GM12873 (cell line): ENCODE results near the gene DLX2.

Source experiments
- CTCF ChIP-seq: IDR thresholded peaks from 2 replicates; pipeline ENCODE4 v1.5.1; 2012; ENCODE audit warnings: low read depth, mild to moderate bottlenecking, moderate library complexity, low read length, control low read depth; ENCODE audit not compliant: insufficient read depth; ENCODE audit errors: missing control alignments

DLX2 gene

DNA sequence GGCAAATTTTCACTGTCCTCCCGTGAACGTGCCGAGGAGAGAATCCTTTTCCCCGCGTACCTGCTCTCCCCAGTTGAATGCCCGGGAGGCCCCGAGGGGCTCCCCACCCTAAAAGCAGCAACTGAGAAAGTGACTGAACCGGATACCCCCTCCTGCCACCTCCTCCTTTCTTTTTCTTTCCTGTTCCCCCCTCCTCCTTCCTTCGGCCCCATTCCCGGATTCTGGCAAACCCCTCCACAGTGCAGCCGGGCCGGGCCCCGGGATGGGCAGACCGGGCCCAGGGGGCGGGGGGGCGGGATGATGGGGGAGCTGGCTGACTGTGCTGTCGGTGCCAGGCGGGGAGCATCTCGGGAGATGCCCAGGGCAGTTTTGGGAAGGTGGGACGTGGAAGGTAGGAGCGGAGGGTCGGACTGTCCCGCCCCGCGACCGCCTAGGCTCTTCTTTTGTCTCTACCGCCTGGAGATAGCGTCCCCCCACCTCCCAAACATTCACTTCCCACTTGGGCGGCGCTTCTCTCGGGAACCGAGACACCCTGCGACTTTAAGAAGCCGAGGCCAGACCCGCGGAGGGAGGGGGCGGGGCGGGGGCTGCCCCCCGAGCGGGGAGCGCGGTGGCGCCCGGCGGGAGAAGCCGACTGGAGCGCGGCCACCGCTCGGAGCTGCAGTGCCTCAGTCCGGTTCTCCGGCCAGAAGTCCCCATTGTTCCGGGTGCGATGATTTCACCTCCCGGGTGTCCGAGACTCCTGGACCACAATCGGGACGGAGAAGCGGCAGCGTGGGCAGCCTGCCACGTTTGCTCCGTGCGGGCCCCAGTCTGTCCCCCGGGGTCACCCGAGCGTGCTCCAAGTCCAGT is 8.2 kb downstream of the DLX2 start:
- TF ChIP-seq CTCF, result no peak

DNA sequence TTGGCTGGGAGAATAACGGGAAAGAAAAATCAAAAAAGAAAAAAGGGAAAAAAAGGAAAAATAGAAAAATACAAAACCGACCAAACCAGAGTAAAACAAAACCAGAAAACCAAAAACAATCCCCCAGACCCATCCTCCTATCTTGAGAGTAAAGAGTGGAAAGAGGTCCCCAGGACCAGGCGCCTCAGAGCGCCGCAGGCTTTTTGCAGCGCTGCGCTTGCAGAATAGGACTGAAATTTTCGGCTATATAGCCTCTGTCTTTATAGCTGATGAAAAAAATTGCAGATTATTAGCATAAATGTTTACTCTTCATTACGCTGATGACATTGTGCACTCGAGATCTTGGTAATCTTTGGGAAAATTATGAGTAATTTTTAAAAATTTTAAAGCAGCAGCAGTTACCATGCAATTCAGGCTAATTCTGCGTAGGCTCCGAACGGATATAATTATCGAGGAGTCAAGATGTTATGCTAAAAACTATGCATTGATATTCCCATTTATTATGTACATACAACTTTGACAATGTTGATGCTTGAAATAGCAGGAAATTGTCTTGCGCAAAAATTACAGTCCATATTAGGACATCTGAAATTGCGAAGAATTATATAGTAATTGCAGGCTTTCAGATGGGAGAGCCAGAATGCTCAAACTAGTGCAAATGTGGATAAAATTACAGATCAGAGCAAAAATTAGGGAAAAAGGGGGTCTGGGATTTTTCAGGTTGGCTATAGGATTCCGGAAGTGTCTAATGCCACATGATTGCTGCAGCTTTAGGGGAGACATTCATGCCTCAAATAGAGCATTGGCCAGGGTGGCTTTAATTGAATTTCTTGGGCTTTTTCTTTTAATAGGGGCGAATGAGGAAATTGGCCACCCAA is 9.0 kb downstream of the DLX2 start:
- TF ChIP-seq CTCF, result no peak

- TF ChIP-seq CTCF, result no peak
These were observed 9.8 kb downstream of the DLX2 start for GRCh38 chr2:172092716-172093415.

DNA sequence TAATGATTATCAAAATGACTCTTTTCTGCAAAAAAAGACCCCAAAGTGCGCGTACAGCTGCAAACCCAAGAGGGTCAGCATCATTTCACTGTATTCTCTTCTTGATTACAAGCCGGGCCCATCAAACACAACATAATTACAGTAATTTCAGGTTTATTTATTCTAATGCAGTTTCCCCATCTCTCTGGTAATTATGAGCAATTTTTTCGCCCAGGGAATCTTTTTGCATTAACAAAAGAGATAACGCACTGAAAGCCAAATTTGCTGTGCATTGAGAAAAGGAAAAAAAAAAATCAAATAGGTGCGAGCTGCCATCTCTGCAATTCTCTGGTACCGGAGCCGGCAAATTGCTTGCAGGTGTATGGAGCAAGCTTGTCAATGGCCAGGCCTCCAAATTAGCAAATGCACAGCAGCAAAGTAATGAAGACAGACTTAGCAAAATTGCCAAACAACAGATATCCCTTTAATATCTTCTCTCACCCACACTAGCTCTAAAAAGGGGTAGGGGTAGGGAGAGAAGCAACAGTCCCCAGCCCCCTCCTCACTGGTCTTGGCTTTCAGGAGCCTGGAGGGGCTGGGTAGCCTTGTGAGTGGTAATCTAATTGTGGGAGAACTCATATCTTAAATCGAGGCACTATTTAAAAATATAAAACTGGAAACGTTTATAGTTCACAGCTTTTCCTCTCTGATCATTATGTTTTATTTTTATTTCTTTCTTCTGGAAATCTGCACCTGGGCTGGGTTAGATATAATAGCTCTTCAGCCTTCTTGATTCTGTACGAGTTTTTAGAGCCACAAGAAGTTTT is 10.7 kb downstream of the DLX2 start:
- no peak for TF ChIP-seq CTCF

DNA sequence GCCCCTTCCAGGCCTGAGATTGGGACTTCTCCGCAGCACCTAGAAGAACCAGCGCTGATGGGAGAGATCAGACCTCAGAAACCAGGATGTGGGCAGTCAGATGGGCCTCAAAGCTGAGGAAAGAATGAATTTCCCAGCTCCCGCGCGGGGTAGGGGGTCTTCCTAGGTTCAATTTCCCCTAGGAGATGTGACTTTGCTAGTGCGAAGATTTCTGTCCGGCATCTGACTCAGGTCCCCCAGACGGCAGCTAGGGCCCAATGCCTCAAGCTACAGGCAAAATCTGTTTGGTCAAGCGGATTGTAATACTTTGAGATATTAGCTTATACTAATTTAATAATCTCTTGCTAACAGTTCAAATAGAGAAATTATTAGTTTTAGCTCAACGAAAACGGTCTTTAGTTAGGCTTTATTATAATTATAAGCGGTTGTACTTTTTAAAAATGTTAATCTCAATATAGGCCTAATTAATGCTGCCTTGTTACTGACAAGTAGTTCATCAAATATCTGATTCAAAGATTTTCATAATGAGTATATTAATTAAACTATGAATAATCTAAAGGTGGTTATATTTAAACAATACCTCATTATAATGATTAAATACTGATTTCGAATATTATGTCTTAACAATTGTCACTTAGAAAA is 11.6 kb downstream of the DLX2 start:
- TF ChIP-seq CTCF, result no peak

GRCh38 chr2:172090044-172090961 is 12.4 kb downstream of the DLX2 start:
- no peak for TF ChIP-seq CTCF
